A172 (cell line): Measurements from ENCODE around the gene CNPPD1. TPM values are rescaled to one million over a fixed set of nuclear protein-coding genes. Genes with fewer than 3 reads are reported as not detected.

Experiments used
- DNase-seq: peaks from one replicate; pipeline ENCODE4 v3.0.0-alpha.2; 2015; ENCODE audit warnings: low spot score
- total RNA-seq: library from RNA; depleted of rRNA; stranded (reverse); fragments of >200 nt; shearing (Covaris generic); gene quantifications from 2 replicates; pipeline ENCODE4 v1.2.3, GENCODE V29; 2014

The CNPPD1 gene
- total RNA-seq, 1 experiment from 2014 or later: 36.7 TPM

DNA sequence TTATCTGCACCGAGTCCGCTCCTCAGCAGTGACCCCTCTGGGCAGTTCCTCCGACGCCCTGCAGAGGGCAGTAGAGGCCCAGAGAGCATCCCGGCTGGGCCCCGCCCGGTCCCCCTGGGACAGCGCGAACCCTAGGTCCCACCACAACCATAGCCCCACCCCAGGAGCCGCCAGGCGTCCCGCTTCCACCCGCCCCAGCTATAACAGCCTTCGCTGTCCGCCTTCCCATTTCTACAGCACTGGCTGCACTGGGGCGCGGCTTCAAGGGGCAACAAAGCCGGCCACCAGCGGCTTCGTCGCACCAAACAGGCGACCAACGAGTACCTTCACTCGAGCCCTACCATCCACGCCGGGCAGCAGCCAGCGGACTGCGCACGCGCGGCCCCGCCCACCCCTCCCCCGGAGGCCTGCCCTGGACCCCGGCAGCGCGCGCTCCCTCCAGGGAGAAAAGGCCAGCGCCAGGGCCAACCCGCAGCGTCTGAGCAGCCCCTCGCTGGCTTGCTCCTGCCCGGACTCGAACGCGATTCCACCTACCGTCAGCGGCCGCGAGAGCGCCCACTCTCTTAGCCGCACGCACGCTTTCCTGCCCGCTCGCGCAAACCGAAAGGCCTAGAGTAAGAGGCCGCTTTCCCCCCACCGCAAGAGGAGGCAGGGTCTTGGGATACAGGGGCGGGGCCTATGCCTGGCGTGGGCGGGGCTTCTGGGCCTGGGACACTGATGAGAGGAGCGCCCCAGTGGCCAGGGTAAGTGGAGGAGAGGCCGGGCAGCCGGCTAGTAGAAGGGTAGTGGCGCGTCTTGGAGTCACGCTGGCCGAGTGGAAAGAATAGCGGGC, 16.3 kb downstream of the CNPPD1 start, which contains the start of gene NHEJ1:
TSS of gene NHEJ1 (minus strand) at position 630 of the 832 bp plus-strand sequence. CDS start 2,453 bp downstream, outside the sequence.
- peak; percentile 92 for DNase-seq

DNA sequence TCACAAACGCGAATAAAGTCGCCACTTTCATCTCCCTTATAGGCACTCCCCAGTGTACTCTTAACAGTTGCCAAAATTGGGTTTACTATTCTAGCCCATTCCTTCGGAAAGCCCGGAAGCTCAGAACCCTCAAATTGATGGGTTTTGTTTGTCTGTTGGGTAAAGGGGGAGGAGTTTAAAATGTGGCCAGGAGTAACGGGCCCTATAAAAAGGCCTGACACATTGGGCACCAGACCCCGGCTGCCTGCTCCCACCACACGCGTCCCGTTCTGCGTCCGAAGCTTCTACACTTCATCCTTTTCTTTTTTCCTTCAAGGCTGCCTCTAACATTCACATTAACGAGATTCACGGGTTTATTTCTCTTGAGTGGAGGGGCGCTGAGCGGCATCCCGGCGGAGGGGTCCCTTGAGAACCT, 16.9 kb downstream of the CNPPD1 start:
- DNase-seq: no peak

DNA sequence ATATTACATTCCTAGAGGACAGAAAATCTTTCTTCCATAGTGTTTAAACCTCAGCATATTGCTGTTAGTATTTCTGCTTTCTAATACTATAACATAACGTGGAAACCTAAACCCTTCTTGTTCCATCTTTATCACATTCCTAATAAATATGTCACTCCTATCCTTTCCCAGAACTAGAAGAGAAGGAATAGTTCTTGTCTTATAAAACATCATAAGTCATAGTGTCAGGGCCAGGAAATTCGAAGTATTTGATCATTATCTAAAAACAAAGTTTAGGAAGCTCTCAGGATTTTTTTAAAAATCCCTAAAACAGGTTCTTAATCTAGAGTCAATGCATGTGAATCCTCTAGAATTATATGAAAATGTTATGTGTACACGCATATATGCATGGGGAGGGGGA, 18.1 kb downstream of the CNPPD1 start:
- no peak for DNase-seq

DNA sequence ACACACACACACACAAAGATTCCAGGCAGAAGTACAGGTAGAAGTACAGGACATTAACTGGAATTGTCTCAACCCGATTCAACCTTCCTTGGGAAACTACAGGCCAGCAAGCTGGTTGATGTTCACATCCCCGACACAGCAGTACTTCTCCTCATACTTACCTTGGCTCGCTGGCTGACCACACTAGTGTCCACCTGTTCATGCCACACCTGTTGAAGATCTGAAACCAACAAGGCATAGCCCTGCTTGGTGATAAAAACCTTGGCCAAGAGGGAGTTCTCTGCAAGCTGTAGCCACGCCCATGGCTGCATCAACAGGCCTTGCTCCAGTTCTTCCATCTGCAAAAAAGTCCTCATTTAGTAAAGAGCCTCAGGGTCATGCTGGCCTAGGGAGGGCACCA, 18.7 kb downstream of the CNPPD1 start:
- DNase-seq: no peak

DNA sequence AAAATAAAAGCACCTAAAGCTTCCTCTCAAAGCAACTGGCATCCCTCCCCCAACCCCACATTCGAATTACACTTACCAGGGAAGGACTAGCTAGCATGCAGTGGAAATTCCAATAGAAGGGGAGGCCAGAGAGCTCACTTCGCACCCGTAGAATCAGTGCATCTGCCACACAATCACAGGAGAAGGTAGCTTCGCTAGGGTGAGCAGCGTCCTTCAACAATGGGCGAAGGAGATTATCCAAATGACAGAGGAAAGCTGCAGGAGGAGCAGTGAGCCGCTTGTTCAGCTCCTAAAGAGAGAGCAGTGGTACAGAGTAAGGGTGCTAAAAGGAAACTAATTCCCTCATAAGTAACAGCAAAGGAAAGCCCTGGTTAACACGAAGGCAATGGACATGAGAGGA, 19.3 kb downstream of the CNPPD1 start:
- DNase-seq: no peak

DNA sequence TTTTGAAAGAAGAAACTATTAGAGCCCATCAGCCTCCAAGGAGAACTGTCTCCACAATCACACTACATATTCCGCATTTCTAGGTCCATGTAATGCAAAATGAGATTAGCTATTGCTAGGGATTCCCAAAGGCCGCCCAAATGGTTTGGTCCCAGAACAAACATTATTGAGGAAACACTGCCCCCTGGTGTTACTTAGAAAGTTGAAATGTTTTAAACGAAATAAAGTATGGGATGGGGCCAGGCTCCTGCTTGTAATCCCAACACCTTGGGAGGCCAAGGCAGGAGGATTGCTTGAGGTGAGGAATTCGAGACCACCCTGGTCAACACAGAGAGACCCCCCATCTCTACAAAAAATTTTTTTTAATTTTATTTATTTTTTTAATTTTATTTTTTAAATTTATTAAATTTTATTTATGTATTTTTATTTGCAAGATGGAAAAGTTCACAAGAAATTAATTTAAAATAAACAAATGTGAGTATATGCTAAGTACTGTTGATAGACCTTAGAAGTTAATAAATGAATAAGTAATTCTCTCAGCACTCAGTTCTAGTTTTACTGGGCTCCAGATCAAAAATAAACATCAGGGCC, 21.6 kb downstream of the CNPPD1 start:
- peak; percentile 77 for DNase-seq

DNA sequence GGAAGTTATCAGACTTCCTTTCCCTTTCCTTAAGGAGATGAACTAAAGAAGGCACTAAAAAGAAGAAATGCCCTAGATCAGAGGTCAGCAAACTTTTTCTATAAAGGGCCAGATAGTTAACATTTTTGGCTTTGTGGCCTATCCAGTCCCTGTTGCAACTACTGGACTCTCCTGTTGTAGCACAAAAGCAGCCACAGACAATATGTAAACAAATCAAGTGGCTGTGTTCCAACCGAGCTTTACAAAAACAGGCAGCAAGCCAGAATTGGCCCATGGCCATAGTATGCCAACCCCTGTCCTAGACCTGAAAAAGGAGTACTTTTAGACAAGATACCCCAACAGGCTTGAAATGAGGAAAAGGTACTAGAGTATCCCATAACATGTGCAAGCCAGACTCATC, 27.1 kb downstream of the CNPPD1 start:
- no peak for DNase-seq

DNA sequence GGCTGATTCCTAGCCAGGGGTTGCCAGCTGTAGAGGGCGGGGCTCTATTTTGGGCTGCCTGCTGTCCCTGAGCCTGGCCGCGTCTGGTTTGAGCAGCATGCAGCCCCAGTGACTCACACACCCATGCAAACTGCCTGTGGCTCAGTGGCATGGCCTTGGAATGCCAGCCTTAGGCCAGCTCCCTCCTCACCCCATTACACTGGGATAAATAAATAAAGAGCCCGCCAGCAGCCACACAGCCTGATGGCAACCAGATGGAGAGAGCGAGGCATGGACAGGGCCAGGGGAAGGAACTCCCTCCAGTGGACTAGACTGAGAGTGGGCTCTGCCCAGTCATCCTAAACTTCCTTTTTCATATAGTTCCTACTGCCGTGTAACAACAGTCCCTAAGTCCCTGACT, 34.4 kb downstream of the CNPPD1 start:
- peak; percentile 91 for DNase-seq

DNA sequence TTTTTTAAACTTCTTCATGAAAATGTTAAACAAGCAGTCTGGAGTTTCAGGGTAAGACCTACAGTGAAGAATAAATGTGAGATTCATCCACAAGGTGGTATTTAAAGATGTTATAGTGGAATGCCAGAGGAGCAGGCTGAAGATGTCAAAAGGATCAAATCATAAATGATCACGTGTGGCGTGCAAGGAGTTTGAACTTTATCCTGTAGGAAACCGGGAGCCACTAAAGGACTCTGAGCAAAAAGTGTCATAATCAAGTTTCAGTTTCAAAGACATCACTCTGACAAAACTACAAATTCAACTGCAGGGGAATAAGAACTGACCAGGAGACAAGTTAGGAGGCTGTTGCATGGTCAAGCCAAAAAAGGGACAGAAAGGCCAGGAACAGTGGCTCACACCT, 36.0 kb downstream of the CNPPD1 start:
- DNase-seq: no peak

DNA sequence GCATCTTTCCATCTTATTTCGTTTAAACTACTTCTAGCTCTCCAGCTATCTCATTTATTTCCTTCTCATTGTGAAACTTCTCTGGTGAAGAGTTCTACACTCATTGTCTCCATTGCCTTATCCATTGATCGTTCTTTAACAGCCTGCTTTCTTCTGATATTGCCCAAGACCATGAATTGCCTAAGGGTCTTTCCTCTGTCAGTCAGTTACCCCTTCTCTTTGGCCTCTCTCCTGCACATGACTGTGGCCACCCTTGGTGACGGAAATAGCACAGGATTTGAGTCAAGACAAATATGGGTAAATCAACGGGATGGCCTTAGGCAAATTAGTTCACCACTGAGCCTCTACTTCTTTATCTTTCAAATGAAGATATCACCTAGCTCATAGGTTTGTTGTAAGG, 42.7 kb downstream of the CNPPD1 start:
- no peak for DNase-seq

DNA sequence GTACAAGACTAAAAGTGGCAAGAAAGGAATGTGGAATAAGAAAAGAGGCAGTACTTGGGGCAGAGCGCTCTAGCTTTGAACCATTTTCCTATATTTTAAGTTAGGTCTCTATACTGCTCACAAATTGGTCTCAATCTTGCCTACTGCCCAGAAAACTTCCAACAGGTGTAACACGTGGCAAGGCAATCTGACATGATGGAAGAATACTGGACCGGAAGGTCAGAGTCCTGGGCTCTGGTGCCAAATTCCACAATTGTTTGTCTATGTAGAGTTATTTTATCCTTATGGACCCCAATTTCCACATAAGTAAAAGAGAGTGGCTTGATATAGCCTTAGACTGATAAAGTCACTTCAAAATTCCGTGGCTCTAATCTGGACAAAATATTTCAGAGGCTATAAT, 45.0 kb downstream of the CNPPD1 start:
- no peak for DNase-seq

DNA sequence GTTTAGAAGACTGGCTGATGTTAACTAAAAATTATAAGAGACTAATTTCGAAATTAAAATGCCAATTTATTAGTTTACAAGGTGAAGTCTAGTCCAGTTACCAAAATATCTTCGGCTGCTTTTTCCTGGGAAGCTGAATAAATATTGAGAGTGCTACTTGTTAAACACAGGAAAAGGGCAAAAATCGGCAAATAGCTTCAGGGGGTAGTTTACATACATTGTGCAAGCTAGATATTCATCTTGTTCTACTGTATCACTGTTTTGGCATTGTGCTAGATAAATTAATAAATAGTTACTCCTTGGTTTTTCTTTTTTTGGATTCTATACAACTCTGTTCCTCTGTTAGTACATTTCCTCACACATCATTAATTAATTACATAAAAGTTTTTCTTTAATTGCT, 45.4 kb downstream of the CNPPD1 start:
- DNase-seq: no peak

DNA sequence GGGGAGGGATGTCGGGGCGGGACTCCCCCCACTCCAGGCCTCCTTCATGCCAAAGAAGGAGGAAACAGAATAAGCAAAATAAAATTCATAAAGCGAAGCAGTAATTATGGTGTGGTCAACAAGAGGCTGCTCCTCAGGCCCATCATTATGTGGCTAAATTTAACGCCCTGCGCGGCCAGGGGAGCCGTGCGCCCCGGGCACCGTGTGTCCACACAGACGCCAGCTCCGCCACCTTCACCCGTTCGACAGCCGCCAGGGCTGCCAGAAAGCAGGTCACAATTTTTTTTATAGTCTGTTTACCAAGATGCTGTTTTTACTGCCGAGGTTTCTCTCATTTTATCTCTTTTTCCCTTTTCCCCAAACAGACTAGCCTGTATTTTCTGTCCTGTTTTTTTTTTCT, 47.1 kb downstream of the CNPPD1 start:
- no peak for DNase-seq

DNA sequence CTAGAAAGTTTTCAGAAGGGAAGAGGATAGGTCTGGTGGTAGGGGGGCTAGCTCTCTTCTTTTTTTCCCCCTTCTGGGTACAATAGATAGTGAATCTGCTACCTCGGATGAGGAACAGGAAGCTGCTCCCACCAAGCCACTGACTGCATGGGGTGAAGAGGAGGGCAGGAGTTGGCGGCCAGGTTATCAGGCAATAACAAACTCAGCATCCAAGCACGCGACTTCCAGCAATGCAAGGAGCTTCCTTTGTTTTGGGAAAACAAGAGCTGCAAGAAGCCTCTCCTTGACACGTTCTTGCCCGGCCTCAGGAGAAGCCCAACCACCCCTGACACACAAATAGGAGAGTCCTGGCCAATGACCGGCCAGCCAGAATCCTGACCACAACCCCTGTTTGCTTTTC, 48.3 kb downstream of the CNPPD1 start:
- no peak for DNase-seq

DNA sequence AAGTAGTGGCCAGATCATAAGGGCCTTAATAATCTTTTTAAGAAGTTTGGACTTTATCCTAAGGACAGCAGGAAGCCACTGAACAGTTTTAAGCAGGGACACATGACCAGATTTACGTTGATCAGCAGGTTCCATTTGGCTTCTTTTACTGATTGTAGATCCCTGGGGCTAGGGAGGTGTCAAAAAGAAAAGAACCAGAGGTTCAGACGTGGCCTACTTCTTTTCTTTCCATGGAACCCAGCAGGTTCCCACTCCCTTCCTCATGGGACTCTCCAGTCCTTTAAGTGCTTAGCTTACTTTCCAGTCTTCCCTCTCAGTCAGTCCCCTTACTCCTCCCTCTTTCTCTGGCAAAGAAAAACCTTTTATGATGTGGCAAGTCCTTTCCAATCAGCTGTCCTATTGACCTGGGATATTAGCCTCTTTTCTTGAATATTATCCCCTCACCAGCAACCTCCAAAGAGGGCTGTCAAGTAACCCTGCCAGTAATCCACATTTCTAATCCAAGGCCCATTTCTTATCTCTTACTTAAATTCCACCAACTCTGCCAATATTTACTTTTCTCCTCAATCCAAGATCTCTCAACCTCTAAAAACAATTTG, 49.6 kb downstream of the CNPPD1 start:
- DNase-seq: no peak

DNA sequence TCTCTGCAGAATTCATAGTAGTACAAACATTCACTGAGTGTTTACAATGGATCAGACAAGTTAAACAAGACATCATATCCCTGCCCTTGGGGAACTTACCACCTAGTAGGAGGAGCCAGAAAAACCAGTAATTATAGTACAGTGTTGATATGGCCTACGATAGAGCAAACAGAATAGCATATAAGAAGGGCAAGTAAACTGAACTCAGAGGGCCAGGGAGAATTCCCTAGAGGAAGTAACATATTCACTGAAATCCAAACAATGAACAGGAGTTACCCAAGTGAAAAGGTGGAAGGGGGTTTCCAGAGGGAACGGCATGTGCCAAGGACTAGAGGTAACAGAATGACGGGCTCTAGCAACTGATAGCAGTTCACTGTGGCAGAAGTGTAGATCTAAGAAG, 50.2 kb downstream of the CNPPD1 start:
- no peak for DNase-seq

DNA sequence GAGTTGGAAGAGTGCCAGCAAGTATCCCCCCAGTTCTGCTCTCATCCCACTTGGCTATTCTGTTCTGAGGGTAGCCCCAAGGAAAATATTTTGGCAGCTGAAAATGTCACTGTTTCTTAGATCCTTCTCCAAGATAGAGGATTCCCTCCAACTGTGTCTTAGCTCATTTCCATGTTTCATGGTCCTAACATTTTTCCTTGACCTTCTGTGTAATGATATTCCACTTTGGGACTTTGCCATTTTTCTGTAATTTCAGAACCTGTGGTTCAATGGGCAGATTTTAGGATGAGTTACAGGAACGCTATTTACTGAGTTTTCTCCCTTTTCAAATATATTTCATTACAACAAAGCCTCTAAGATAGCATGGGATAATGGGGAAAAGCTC, 50.8 kb downstream of the CNPPD1 start:
- no peak for DNase-seq

DNA sequence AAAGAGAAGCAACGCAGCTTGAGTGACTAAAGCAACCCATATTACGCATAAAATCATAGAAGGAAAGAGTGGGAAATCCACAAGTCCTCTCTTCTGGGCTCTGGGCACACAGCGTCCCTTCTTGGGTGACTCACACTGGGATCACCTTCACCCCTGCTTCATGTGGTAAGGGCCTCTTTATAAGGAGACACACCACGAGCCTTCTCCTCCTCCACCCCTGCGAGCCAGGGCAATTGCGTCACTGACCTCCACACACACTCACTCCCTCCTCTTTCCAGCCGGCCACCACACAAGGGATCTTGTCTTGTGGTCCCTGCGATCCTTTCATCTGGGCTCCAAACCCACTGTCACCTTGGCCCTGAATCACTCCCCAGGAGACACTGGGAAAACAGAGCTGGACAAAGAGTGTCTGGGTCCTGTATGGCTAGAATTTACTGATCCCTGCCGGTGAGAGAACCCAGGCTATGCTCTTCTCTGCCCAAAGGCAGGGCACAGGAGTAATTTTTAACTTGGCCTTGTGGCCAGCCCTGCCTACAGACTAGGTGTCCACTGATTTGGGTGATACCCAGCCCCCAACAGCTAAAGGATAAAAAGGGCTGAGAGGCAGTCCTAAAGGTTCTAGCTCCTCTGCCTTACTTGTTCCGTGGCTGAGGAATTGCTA, 51.4 kb downstream of the CNPPD1 start:
- DNase-seq: peak; percentile 93

DNA sequence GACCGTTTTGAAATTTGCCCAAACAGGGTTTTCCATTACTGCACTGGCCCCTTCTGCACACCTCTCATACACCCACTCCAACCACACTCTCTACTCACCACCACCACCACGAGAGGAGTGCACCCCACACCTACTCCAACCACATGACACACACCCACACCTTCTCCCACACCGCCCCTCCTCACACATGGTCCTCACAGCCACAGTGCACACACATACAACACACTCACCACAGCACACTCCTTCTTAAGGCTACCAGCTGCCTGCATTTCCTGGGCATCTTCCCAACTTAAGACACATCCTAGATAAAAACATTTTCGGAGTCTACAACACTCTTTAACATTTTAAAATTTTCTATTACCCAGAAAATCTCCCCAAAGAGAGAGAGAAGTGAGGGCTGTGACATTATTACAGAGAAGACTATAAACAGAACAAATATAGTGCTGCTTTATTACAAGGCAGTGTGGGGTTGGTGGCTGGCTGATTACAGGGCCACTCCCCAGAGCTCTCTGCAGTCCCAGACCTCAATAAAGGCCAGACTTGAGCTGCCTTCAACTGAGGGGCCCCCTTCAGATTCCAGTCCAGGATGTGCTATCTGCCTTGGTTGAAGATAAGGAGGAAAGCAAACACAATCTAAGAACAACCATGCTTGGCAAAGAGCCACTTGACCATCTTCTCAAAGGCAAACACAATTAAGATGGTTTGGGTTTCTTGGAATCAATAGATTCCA, 52.2 kb downstream of the CNPPD1 start:
- DNase-seq: peak; percentile 11

DNA sequence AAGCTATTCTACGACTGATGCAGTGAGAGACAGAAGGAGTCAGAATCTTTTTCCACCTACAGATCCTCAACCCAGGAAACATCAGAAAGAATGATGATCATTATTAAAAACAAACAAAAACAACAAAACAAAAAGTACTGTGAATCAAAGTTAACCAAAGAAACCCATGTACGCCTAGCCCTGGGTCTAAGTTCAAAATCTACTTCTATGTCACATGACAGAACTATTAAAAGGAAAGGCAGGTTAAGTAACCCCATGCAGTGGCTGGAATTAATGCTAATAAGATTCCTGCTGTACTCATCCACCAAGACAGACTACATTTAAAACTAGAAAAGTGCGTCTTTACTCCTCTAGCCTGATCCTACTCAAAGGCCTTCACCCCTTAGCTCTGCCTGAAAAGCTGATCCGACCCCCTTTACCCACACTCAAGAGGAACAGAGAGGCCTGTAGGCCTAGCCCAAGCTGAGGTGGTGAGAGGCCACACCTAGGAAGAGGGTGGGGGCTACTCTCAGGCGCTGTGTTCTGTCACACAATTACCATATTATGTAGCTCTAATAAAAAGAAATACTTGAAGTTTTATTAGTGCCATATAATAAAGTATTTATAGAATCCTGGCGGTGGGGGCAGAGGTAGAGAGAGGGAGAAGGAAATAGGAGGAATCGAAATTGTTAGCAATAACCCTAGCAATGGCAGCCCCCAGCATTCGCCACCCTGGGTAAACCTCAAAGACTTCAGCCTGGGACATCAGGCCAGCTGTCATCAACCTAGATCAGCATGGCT, 53.2 kb downstream of the CNPPD1 start:
- DNase-seq: no peak
